HEK293T (cell line): ENCODE data around the gene GRID1.

Source experiments
- BHLHE40 ChIP-seq: fragments of 450-650 bp; IDR thresholded peaks from 2 replicates; pipeline ENCODE4 v1.6.1; 2016; ENCODE audit warnings: mild to moderate bottlenecking, moderate library complexity, borderline replicate concordance
- ELF4 ChIP-seq: fragments of 450-650 bp; IDR thresholded peaks from 2 replicates; pipeline ENCODE4 v1.6.1; 2017; ENCODE audit warnings: antibody characterized with exemption
- FOXA1 ChIP-seq: fragments of 450-650 bp; IDR thresholded peaks from 2 replicates; pipeline ENCODE4 v1.6.1; 2016; ENCODE audit warnings: mild to moderate bottlenecking
- FOXK2 ChIP-seq: fragments of 450-650 bp; IDR thresholded peaks from 2 replicates; pipeline ENCODE4 v1.6.1; 2016; ENCODE audit warnings: mild to moderate bottlenecking
- FOXM1 ChIP-seq: fragments of 450-650 bp; IDR thresholded peaks from 2 replicates; pipeline ENCODE4 v1.6.1; 2017; ENCODE audit warnings: mild to moderate bottlenecking, borderline replicate concordance
- HDGF ChIP-seq: fragments of 450-650 bp; IDR thresholded peaks from 2 replicates; pipeline ENCODE4 v1.6.1; 2017; ENCODE audit warnings: antibody characterized with exemption, borderline replicate concordance
- L3MBTL2 ChIP-seq: fragments of 450-650 bp; conservative IDR thresholded peaks from 2 replicates; pipeline ENCODE4 v1.6.1; 2016; ENCODE audit warnings: mild to moderate bottlenecking
- LEF1 ChIP-seq: fragments of 450-650 bp; IDR thresholded peaks from 2 replicates; pipeline ENCODE4 v1.6.1; 2017; ENCODE audit warnings: mild to moderate bottlenecking, borderline replicate concordance
- NFRKB ChIP-seq: fragments of 450-650 bp; IDR thresholded peaks from 2 replicates; pipeline ENCODE4 v1.6.1; 2016; ENCODE audit warnings: mild to moderate bottlenecking, moderate library complexity
- PKNOX1 ChIP-seq: fragments of 450-650 bp; IDR thresholded peaks from 2 replicates; pipeline ENCODE4 v1.6.1; 2016
- SP1 ChIP-seq: fragments of 450-650 bp; IDR thresholded peaks from 2 replicates; pipeline ENCODE4 v1.6.1; 2017
- SUZ12 ChIP-seq: fragments of 450-650 bp; IDR thresholded peaks from 2 replicates; pipeline ENCODE4 v1.6.1; 2016; ENCODE audit warnings: mild to moderate bottlenecking
- TARDBP ChIP-seq: fragments of 450-650 bp; IDR thresholded peaks from 2 replicates; pipeline ENCODE4 v1.6.1; 2016
- ZNF384 ChIP-seq: fragments of 450-650 bp; IDR thresholded peaks from 2 replicates; pipeline ENCODE4 v1.6.1; 2016

- TF ChIP-seq PKNOX1 (no peak), L3MBTL2 (no peak), HDGF (no peak), SP1 (no peak), SUZ12 (no peak), FOXM1 (no peak), ZNF384 (no peak), FOXA1 (no peak), ELF4 (no peak), BHLHE40 (no peak), NFRKB (no peak), LEF1 (no peak), FOXK2 (no peak), TARDBP (no peak)
Measured at GRCh38 chr10:86306628-86307278, 59.8 kb downstream of the GRID1 start.
